HepG2 (cell line): ENCODE results near the gene BCAN. TPM values are rescaled to one million over a fixed set of nuclear protein-coding genes. Genes with fewer than 3 reads are reported as not detected.

Source experiments
- CHCHD3 ChIP-seq: sonication (generic); formaldehyde crosslinking; IDR thresholded peaks from 2 replicates; pipeline ENCODE4 v1.8.0; 2022; ENCODE audit warnings: mild to moderate bottlenecking, missing genetic modification reagents, moderate library complexity
- DMAP1 ChIP-seq: IDR thresholded peaks from 2 replicates; pipeline ENCODE4 v1.6.1; 2016
- EEA1 ChIP-seq: sonication (generic); formaldehyde crosslinking; IDR thresholded peaks from 2 replicates; pipeline ENCODE4 v1.5.1; 2020; ENCODE audit warnings: mild to moderate bottlenecking, missing genetic modification reagents, borderline replicate concordance
- FOXP4 ChIP-seq: sonication (generic); formaldehyde crosslinking; IDR thresholded peaks from 2 replicates; pipeline ENCODE4 v1.4.0; 2020; ENCODE audit warnings: missing genetic modification reagents
- GABPB1 ChIP-seq: IDR thresholded peaks from 2 replicates; pipeline ENCODE4 v1.6.1; 2016; ENCODE audit warnings: mild to moderate bottlenecking, missing genetic modification reagents, moderate library complexity, missing compliant biosample characterization
- MEIS2 ChIP-seq: sonication (generic); formaldehyde crosslinking; IDR thresholded peaks from 2 replicates; pipeline ENCODE4 v1.9.0; 2021; ENCODE audit warnings: mild to moderate bottlenecking, missing genetic modification reagents
- NCOA2 ChIP-seq: sonication (generic); formaldehyde crosslinking; IDR thresholded peaks from 2 replicates; pipeline ENCODE4 v1.8.0; 2022; ENCODE audit warnings: inconsistent platforms
- NPAS2 ChIP-seq: sonication (generic); formaldehyde crosslinking; IDR thresholded peaks from 2 replicates; pipeline ENCODE4 v1.8.0; 2022; ENCODE audit warnings: mild to moderate bottlenecking, missing genetic modification reagents, borderline replicate concordance
- PAX8 ChIP-seq: sonication (generic); formaldehyde crosslinking; IDR thresholded peaks from 2 replicates; pipeline ENCODE4 v1.8.0; 2022; ENCODE audit warnings: mild to moderate bottlenecking, missing genetic modification reagents, borderline replicate concordance
- POLR2G ChIP-seq: fragments of 200-400 bp; formaldehyde crosslinking; IDR thresholded peaks from 2 replicates; pipeline ENCODE4 v1.6.1; 2018; ENCODE audit warnings: mild to moderate bottlenecking, low read depth, low read length, moderate library complexity
- PTBP1 ChIP-seq: fragments of 200-400 bp; formaldehyde crosslinking; IDR thresholded peaks from 2 replicates; pipeline ENCODE4 v1.6.1; 2018; ENCODE audit warnings: low read length, low read depth; ENCODE audit not compliant: poor library complexity, severe bottlenecking
- RCOR2 ChIP-seq: IDR thresholded peaks from 2 replicates; pipeline ENCODE4 v1.6.1; 2016; ENCODE audit warnings: missing biosample characterization, missing genetic modification reagents
- REXO4 ChIP-seq: sonication (generic); formaldehyde crosslinking; IDR thresholded peaks from 2 replicates; pipeline ENCODE4 v1.8.0; 2022; ENCODE audit warnings: missing genetic modification reagents, mild to moderate bottlenecking, borderline replicate concordance
- RFXAP ChIP-seq: sonication (generic); formaldehyde crosslinking; IDR thresholded peaks from 2 replicates; pipeline ENCODE4 v1.4.0; 2020; ENCODE audit warnings: missing genetic modification reagents, borderline replicate concordance
- SIN3A ChIP-seq: IDR thresholded peaks from 2 replicates; pipeline ENCODE4 v1.6.1; 2011; ENCODE audit warnings: low read depth, mild to moderate bottlenecking, control low read depth, low read length, borderline replicate concordance
- TCF7 ChIP-seq: sonication (generic); IDR thresholded peaks from 2 replicates; pipeline ENCODE4 v1.6.1; 2016; ENCODE audit warnings: antibody characterized with exemption, low read depth
- ZBTB1 ChIP-seq: sonication (generic); formaldehyde crosslinking; IDR thresholded peaks from 2 replicates; pipeline ENCODE4 v1.4.0; 2020; ENCODE audit warnings: missing genetic modification reagents, borderline replicate concordance
- ZNF207 ChIP-seq: fragments of 450-650 bp; IDR thresholded peaks from 2 replicates; pipeline ENCODE4 v1.6.1; 2016; ENCODE audit warnings: antibody characterized with exemption, borderline replicate concordance
- ZNF333 ChIP-seq: sonication (generic); formaldehyde crosslinking; IDR thresholded peaks from 2 replicates; pipeline ENCODE4 v1.4.0; 2020; ENCODE audit warnings: mild to moderate bottlenecking, missing genetic modification reagents, borderline replicate concordance
- ZNF432 ChIP-seq: sonication (generic); formaldehyde crosslinking; IDR thresholded peaks from 2 replicates; pipeline ENCODE4 v1.5.0; 2020; ENCODE audit warnings: missing genetic modification reagents, mild to moderate bottlenecking, borderline replicate concordance
- ZNF547 ChIP-seq: sonication (generic); formaldehyde crosslinking; IDR thresholded peaks from 2 replicates; pipeline ENCODE4 v1.5.1; 2020; ENCODE audit warnings: mild to moderate bottlenecking, missing genetic modification reagents
- ZNF646 ChIP-seq: sonication (generic); formaldehyde crosslinking; IDR thresholded peaks from 2 replicates; pipeline ENCODE4 v1.9.0; 2021; ENCODE audit warnings: mild to moderate bottlenecking, missing genetic modification reagents
- ZNF775 ChIP-seq: sonication (generic); formaldehyde crosslinking; IDR thresholded peaks from 2 replicates; pipeline ENCODE4 v1.4.0; 2020; ENCODE audit warnings: missing genetic modification reagents, mild to moderate bottlenecking, moderate library complexity, borderline replicate concordance
- polyA plus RNA-seq, 8 experiments: library from polyadenylated mRNA; depleted of rRNA in 3 of 8; stranded (reverse) in 7 of 8; unstranded in 1 of 8; fragments of >200 nt; fragmentation: Illumina TruSeq in 4 of 8; extraction: Trizol in 4 of 8; gene quantifications; 2 replicates each; pipeline versions ENCODE4 v1.2.1 to v1.2.3, GENCODE V29; 2011 to 2016; ENCODE audit warnings: low read depth in 4 of 8, missing spikeins in 1 of 8, mixed read lengths in 1 of 8; ENCODE audit not compliant: insufficient read depth in 1 of 8
- total RNA-seq, 5 experiments: library from RNA; depleted of rRNA; stranded (reverse); fragments of >200 nt; fragmentation: Illumina TruSeq; extraction: Trizol; gene quantifications; 2 replicates each; pipeline ENCODE4 v1.2.3, GENCODE V29; 2016; ENCODE audit warnings: low read depth in 1 of 5

BCAN gene
- total and polyA plus RNA-seq, 2 of the 13 experiments (the other 11 are each of a cell fraction or from before 2014, with no cell fraction given): not detected

- TF ChIP-seq GABPB1 (peak; percentile 91), CHCHD3 (no peak), ZNF646 (peak; percentile 96), ZNF333 (CRISPR knock-in tag) (0 out of 2 replicates have a peak, but pooled peaks have one; percentile 78), ZNF207 (no peak), TCF7 (no peak), ZBTB1 (CRISPR knock-in tag) (no peak), ZNF547 (CRISPR knock-in tag) (0 out of 2 replicates have a peak, but pooled peaks have one; percentile 57), NCOA2 (CRISPR knock-in tag) (peak; percentile 55), NPAS2 (CRISPR knock-in tag) (no peak), EEA1 (CRISPR knock-in tag) (no peak), POLR2G (peak; percentile 65), RFXAP (CRISPR knock-in tag) (no peak), MEIS2 (no peak; the same call in 1 of the 2 replicates), DMAP1 (CRISPR knock-in tag) (peak; percentile 80), RCOR2 (CRISPR knock-in tag) (0 out of 2 replicates have a peak, but pooled peaks have one; percentile 34), ZNF432 (CRISPR knock-in tag) (no peak), FOXP4 (no peak; the same call in none of the 2 replicates), PTBP1 (no peak), PAX8 (no peak), SIN3A (no peak), REXO4 (no peak), ZNF775 (CRISPR knock-in tag) (no peak)
These were observed 18.3 kb downstream of the BCAN start (continued) for GRCh38 chr1:156659988-156660751.
